IPS-18c (cell line): Measurements from ENCODE around the gene LPCAT2.

Experiments
- H3K4me3 ChIP-seq: 2 replicates; pipeline ENCODE4 v1.7.0; 2013; ENCODE audit warnings: low read depth, mild to moderate bottlenecking, low read length, moderate library complexity; ENCODE audit not compliant: insufficient read depth
- H3K9me3 ChIP-seq: one replicate; pipeline ENCODE4 v1.6.1; 2013; ENCODE audit warnings: mild to moderate bottlenecking, low read length, moderate library complexity; ENCODE audit not compliant: control insufficient read depth, insufficient read depth

Gene LPCAT2, protein sequence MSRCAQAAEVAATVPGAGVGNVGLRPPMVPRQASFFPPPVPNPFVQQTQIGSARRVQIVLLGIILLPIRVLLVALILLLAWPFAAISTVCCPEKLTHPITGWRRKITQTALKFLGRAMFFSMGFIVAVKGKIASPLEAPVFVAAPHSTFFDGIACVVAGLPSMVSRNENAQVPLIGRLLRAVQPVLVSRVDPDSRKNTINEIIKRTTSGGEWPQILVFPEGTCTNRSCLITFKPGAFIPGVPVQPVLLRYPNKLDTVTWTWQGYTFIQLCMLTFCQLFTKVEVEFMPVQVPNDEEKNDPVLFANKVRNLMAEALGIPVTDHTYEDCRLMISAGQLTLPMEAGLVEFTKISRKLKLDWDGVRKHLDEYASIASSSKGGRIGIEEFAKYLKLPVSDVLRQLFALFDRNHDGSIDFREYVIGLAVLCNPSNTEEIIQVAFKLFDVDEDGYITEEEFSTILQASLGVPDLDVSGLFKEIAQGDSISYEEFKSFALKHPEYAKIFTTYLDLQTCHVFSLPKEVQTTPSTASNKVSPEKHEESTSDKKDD

DNA sequence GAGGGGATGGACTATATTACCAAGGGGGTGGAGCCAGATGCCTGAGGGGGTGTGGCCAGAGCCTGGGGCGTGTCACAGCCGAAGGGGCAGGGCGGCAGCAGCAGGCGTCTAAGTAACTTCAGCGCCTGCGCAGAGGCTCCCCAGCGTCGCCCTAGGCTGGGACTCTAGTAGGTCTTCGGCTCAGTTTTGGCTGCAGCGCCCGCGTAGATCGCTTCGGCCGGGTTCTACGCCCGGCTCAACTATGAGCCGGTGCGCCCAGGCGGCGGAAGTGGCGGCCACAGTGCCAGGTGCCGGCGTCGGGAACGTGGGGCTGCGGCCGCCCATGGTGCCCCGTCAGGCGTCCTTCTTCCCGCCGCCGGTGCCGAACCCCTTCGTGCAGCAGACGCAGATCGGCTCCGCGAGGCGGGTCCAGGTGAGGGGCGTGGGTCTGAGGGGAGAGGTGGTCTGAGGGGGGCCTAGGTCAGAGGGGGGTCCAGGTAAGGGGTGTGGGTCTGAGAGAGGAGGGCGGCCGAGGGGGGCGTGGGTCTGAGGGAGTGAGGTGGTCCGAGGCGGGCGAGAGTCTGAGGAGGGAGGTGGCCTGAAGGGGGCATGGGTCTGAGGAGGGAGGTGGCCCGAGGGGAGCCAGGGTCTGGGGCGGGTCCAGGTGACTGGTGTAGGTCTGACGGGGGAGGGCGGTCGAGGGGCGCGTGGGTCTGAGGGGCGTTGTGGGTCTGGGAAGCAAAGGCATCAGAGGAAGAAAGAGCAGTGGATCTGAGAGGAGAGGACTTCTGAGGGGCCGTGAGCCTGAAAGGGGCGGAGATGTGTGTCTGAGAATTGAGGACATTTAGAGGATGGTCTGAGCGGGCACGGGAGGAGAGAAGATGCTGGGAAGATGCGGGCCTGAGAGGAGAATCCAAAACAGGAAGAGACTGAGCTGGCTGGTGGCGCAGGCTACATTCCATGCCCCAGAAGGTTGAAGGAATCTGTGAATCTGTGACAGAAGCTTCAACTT is at the start of gene LPCAT2:
LPCAT2 (plus strand) TSS at position 132 of the 991 bp plus-strand sequence; CDS start at position 242, 110 bp downstream.
- Histone ChIP-seq H3K9me3 (no peaks in the 10 kb centered on the region), H3K4me3 (peak within 1 kb of the TSS; percentile 80)

DNA sequence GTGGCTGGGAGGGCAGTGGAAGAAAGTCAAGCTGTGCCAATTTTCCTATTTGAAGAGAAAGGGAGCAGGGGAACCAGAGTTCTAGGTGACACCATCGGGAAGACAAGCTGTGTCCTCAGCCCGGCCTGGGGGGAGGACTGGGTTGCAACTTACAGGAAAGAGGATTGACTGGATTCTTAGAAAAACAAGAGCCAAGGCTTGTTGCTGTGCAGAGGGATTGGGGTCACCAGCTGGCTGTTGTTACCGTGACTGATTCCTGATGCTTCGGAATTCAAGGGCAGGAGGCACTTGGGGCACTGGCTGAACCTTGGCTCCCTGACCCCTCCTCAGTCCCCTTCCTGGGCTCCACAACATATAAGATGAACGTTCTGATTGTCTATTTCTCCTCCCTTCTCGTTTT is 46.6 kb upstream of the LPCAT2 start:
- Histone ChIP-seq H3K9me3 (no peaks in the 10 kb centered on the region), H3K4me3 (no peak overlapping the region)

DNA sequence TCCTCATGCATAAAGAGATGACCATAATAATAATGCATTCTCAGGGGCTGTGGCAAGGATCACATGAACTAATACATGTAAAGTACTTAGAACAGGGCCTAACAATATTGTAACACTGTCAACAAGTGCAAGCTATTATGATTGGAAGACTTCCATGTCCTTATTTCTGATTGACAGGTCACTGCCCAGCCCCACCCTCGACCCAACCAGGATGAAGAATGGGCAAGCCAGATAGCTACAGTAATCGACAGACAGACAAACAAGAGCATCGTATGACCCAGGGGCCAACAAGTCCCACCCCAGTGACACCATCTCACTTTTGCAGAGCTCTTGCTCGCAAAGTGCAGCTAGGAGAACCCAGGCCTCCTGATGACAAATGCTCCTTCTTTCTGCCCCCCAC is 44.5 kb upstream of the LPCAT2 start:
- Histone ChIP-seq H3K4me3 (no peak overlapping the region), H3K9me3 (no peaks in the 10 kb centered on the region)

DNA sequence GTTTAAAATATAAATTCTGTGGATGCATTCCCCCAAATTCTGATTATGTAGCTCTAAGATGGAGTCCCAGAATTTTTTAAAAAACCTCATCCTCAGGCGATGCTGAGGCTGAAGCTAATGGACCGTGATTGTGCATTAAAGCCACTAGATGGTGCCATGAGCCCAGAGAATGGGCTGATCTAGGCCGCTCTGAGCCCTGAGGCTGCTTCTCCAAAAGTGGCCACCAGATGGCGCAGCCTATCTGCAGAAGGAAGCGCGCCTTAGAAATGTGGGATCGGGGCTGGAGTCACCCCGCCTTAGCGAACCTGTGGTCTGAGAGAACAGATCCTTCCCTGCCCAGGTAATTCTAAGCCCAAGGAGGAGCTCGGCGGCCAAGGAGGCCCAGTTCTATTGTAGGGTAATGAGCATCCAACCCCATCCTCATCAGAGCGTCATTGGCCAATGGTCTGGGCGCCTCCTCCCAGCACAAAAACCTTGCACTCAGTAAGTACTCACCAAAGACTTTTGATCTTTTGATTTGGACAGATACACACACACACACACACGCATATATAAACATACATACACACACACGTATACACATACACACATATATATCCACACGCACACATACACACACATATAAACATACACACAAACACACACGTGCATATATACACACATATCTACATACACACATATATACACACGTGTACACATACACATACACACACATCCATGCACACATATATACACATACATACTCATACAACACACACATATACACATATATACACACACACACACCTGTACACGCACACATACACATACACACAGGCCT is 43.6 kb upstream of the LPCAT2 start:
- H3K4me3 ChIP-seq: no peak overlapping the region

DNA sequence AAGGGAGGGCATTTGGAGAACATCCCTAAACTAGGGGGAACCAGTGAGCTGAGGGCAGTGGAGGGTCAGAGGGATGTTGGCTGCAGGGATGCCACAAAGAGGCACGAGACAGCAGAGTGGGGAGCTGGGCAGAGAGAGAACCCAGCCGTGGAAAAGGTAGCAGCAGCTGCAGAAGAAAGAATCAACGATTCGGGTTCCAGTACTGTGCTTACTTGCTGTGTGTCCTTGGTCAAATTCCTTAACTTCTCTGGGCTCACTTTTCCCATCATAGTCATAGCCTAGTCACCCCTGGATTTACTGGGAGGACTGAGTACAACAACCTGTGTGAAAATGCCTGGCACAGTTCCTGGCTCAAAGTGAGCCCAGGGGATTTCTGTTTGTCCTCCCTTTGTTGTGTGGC is 42.7 kb upstream of the LPCAT2 start:
- H3K9me3 ChIP-seq: no peaks in the 10 kb centered on the region
- no peak overlapping the region for H3K4me3 ChIP-seq

More for the DNA sequence above, 43.6 kb upstream of the LPCAT2 start:
- H3K9me3 ChIP-seq: no peaks in the 10 kb centered on the region

DNA sequence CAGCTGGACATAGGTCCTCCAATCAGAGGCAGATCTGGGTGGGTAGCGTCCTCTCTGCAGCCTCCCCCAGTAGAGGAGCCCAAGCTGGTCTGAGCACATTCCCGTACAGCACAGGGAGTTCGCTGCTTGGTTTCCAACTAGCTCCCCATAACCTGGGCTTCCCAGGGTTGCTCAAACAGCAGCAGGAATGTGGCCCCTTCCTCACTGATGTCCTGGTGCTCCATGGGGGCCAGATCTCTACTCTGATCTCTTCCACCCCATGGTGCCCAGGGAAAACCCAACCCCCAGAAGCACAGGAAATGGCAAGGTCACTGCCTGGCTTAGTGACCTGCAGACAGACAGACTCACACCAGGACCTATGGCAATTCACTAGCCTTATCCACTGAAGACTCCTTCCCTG is 41.0 kb upstream of the LPCAT2 start:
- H3K9me3 ChIP-seq: no peaks in the 10 kb centered on the region

DNA sequence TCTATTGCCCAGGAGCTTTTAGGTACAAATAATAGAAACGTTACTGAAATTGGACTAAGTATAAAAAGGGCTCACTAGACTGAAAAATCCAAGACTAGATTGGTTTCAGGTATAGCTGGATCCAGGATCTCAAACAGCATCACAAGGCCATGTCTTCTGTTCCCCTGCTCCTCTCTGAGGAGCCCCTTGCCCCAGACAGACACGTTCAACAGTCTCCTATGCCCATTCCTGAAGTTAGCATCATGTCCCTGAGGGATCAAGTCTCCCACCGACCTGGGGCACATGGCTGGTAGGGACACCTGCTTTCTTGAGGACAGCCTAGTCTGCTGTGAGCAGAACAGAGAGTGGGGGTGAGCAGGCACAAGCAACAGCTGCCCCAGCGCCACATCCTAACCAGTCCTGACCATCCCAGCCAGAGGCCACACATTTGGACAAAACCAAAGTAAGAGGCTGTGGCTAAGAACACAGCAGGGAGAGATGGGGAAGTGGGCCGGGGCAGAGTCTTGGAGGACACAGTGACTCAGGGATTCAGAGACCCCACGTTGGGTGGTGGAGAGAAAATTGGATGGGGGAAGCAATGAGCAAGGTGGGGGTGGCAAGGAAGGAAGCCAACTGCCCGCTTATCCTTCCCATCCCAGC is 40.4 kb upstream of the LPCAT2 start:
- Histone ChIP-seq H3K9me3 (no peaks in the 10 kb centered on the region), H3K4me3 (no peak overlapping the region)

More for the DNA sequence above, 41.0 kb upstream of the LPCAT2 start:
- H3K4me3 ChIP-seq: no peak overlapping the region

DNA sequence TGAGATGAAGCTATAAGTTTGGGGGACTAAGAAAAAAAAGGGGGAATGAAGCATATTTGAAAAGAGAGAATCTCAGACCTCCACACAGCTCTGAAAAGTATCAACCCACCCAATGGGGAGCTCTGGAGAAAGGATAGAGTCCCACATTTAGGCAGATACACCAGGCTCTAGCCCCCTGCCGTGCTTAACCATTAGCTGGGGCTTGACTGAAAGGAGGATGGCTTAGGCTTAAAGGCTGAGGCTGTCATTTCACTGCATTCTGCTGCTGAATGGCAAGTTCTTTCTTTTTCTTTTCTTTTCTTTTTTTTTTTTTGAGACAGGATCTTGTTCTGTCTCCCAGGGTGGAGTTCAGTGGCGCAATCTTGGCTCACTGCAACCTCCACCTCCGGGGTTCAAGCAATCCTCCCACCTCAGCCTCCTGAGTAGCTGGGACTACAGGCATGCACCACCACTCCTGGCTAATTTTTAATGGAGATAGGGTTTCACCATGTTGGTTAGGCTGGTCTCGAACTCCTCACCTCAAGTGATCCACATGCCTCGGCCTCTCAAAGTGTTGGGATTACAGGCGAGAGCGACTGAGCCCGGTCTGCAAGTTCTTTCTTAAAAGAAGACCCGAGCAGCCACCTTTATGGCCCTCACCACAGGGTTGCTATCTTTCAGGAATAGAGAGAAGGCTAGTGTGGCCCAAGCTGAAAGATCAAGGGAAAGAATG is 38.9 kb upstream of the LPCAT2 start:
- no peaks in the 10 kb centered on the region for H3K9me3 ChIP-seq
- no peak overlapping the region; the same call in 1 of the 2 replicates for H3K4me3 ChIP-seq

DNA sequence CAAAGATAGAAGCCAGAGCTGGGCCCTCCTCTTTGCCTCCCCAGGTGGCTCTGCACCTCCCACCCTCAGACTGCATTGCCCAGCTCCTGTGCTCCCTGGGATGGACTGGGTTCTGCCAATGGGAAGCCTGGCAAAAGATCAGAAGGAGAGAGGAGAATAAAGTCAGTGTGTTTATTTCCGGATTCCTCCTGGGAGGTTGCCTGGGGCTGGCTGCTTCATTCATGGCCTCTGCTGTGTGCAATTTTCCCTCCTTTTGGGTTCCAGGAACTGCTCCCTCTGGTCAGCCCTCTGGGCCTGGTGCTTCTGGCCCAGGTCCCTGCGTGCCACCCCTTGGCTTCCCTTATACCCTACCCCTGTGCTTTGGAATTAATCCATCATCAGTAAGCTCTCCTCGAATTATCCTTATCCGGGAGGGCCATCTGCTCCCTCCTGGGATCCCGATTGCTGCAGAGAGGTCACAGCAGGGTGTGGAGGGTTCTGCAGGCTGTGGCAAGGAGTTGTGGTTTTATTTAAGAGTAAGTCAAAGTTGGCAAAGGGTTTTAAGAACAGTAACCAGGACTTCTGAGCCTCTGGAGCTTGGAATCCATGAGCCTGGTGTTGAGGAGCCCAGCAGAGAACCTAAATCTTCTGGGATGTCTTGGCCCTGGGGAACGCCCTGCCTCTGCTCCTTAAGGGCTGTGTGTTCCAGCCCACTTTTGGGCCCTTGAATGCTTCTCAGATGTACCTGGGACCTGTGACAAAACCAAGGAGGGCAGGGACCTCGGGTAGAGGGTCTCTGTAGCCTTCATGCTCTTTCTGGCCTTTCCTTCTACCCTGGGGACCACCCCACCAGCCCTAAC is 38.1 kb upstream of the LPCAT2 start:
- Histone ChIP-seq H3K4me3 (no peak overlapping the region), H3K9me3 (no peaks in the 10 kb centered on the region)

DNA sequence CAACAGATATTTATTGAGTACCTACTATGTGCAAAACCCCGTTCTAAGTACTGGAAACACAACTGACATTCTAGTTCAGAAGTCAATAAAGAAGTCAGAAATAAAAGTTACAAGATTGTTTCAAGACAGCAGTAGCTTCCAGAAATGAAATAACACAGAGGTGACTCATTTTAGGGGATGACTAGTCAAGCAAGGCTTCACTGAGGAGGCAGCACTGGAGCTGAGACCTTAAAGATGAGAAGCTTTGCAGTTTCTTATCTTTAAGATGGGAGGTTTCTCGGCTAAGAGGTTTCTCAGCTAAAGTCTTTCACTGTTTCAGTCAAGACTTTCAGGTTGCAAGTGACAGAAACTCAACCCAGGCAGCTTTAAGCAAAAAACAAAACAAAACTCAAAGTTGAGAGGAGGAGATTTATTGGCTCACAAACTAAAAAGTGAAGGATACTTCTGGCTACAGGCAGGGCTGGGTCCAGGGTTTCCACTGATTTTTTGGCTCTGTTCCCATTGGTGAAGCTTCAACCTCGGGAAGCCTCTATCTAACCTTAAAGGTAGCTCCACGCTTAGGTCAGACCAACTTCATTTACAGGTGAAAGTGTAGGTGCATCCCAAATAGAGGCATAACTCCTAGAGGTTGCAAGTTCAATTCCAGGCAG is 37.3 kb upstream of the LPCAT2 start:
- Histone ChIP-seq H3K4me3 (no peak overlapping the region), H3K9me3 (no peaks in the 10 kb centered on the region)

DNA sequence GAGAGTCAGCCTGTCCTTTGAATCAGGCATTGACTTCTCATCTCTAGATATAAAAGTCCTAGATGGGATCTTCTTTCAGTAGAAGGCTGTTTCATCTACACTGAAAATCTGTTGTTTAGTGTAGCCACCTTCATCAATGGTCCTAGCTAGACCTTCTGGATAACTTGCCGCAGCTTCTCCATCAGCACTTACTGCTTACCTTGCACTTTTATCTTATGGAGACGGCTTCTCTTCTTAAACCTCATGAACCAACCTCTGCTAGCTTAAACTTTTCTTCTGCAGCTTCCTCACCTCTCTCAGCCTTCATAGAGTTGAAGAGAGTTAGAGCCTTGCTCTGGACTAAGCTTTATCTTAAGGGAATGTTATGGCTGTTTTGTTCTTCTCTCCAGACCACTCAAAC is 35.3 kb upstream of the LPCAT2 start:
- Histone ChIP-seq H3K9me3 (no peaks in the 10 kb centered on the region), H3K4me3 (no peak overlapping the region)

DNA sequence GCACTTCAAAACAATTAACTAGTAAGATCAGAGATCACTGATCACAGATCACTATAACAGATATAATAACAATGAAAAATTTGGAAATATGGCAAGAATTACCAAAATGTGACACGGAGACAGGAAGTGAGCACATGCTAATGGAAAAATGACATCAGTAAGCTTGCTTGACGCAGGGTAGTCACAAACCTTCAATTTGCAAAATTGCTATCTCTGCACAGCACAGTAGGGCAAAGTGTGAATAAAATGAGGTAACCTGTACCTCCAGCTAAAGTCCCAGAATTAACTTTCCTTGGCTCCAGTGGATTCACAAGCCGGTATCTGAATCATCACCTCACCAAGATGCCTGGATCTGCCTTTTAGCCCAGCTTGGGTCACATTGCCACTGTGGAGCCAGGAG is 34.1 kb upstream of the LPCAT2 start:
- H3K9me3 ChIP-seq: no peaks in the 10 kb centered on the region
- no peak overlapping the region for H3K4me3 ChIP-seq

DNA sequence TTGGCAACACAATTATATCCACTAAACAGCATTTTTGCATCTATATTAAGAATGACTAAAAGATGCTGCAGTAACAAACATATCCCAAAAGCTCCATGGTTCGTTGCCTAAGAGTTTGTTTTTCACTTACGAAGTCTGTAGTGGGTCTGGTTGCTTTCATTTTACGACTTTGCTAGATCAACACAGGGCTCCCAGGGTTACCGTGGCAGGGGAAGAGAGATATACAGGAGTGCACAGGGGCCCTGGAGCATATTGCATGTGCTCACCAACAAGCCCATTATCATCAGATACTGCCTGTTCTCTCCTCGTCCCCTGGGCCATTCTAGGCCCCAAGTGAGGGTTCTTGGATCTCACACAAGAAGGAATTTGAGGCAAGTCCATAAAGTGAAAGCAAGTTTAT is 33.0 kb upstream of the LPCAT2 start:
- Histone ChIP-seq H3K4me3 (no peak overlapping the region), H3K9me3 (no peaks in the 10 kb centered on the region)

DNA sequence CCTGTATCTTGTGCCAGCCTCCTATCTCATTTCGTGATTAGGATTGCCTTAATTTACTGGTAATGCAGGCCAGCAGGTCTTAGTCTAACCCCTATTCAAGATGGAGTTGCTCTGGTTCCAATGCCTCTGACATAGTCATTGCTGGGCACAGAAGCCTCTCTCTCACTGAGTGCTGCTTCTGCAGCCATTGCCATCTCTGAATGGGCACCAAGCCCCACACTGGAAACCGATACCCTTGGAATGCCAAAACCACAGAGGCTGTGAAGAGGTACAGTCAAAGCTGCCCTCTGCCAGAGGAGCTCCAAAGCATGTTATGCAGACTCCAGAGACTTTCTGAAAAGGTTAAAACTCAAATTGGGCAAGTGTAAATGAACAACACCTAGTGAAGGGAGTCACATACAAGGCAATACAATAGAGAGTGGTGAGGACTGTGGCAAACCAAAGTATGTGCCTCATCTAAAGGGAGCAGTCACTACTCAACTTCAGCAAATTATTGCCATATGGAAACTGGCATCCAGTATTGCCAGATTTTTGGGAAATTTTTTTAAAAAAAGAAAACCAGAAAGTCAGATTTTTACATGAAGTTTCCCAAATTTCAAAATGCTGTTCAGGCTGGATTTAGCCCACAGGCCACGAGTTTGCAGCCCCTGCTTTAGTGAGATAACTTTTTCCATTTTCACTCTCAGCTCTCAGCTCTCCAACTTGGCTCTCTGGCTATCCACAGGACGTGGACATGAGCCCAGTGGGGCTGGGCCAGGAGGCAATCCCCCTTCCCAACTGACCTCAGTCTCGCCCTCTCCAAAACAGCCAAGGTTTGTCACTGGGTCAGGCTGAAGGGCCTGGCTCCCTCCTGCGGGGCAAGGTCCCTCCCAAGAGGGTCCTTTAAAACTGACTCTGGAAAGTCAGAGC is 32.0 kb upstream of the LPCAT2 start:
- no peak overlapping the region for H3K4me3 ChIP-seq
- no peaks in the 10 kb centered on the region for H3K9me3 ChIP-seq
